ENCODE data around the gene TRIP10.

The TRIP10 gene

DNA sequence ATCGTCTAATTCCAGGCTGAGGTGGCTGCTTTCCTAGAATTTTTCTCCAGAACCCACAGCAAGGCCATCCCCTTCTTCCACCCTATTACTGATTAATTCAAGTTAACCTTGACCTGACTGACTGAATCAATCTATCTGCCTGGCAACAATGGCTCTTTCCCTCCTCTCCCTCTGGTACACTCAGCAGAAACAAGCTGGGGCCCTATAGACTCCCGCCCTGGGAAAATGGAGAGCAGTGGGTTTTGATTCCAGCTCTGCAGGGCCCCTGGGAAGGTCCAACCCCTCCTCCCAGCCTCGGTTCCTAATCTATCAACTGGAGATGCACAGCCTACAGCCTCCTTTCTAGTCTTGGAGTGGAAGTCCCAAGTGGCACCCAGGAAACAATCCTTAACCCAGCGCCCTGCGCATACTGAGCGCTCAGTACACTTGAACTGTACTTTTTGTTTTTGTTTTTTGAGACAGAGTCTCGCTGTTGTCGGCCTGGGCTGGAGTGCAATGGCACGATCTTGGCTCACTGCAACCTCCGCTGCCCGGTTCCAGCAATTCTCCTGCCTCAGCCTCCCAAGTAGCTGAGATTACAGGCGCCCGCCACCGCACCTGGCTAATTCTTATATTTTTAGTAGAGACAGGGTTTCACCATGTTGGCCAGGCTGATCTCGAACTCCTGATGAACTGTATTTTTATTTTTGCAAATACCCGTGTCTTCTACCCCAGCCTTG is 13.8 kb upstream of the TRIP10 start:
- no peak for DNase-seq (ENCODE audit: low spot score)

DNA sequence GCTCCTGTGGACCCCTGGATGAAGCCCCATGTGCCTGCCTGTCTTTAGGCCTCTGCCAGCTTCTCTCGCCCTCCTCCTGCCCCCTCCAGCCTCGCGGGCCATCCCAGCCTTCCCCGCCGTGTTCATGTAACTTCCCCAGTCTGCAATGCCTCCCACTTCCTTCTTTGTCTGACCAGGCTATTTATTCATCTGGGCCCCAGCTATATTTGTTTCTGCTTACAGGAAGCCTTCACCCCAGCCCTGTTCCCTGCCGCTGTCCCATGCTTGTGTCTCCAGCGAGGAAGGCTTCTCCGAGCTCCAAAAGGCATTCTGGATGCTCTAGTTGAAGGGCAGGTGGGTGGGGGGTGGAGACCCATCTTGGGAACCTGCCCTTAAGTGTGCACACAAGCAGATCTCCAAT is 11.1 kb upstream of the TRIP10 start:
- DNase-seq (ENCODE audit: low spot score), result no peak

DNA sequence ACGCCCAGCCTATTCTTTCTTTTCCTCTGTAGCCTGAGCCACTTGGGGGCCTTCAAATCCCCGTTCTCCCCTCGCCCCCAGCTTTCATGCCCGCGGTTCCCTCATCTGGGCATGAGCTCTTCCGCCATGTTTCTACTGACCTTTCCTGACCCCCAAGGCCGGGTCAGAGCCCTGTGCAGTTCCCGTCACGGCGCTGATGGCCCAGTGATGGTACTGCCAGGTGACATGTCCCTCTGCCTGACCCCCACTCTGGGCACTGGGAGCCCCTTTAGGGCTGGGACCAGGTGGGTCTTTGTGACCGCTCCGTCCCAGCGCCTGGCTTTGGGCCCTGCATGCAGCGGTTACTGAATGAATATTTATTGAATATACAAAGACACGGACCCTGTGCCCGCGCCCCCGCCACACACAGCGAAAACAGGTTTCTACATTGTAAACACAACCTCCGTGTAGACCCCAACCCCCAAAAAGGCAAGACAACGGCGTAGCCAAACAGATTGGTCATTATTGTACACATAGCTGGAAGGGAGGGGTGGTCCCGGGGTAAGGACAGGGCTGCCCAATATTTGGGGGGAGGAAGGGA is 9.8 kb upstream of the TRIP10 start:
- no peak for DNase-seq (ENCODE audit: low spot score)

DNA sequence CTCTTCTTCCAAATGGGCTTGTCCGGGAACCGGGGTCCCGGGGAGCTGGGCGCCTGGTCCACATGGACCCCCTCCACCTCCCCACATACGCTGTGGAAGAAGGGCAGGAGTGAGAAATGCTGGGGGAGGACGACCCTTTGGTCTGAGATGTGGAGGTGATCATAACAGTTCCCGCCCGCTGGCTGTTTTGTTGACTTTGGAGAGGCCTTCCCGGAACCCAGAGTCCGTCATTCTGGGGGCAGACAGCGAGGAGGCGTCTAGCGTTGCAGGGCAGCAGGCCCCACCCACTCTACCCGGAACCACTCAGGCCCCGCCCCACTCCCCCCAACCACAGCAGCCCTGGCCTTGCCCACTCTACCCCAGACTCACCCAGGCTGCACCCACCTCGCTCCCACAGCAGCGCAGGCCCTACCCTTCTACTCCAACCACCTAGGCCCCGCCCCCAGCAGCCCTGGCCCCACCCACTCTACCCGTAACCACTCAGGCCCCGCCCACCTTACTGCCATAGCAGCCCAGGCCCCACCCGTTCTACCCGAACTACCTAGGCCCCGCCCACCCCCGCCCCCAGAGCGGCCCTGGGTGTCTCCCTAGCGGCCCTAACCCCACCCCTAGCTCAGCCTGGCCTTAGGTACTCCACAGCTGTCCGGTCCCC is 9.2 kb upstream of the TRIP10 start:
- DNase-seq (ENCODE audit: low spot score), result no peak

DNA sequence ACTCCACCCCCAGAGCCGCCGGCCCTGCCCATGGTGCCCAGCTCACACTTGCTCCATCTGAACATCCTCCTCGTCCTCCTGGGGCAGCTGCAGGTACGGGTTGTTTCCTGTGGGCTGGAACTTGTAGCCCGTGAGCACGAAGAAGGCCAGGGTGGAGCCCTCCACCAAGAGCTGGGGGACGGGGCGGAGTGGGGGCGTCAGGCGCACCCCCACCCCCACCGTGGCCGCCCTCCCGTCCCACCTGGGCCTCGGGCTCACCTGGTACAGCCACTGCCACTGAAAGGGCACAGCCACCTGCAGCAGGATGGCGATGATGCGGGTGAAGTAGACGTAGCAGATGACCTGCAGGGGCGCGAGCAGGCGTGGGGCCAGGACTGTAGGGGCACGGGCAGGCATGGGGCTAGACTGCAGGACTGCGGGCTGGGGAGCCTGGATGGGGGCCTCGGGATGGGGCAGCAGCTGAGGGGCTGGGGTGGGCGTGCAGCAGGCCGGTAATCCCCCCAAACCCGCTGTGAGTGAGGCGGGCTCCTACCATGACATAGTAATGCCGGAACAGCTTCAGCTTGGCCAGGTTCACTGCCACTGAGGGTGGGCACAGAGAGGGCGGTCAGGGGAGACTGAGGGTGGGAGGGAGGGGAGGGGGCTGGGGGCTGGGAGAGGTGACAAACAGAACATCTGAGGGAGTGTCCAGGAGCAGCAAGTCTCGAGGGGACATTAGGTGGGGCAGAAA is 8.4 kb upstream of the TRIP10 start:
- no peak for DNase-seq (ENCODE audit: low spot score)

DNA sequence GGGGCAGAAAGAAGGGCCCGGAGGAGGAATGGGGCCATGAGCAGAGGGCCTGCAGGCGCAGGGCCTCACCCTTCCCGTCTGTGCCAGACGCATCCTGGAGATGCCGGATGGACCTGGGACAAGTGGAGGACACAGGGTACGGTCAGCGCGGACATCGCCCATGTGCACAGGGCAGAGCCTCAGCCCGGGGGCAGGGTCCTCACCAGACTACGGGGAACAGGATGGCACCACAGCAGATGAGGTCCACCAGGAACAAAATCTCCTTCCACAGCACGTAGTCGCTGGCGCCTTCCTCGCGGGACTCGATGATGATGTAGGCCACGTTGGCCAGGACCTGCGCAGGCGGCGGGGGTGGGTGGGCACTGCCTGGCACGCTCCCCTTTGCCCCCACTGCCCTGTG is 7.7 kb upstream of the TRIP10 start:
- DNase-seq (ENCODE audit: low spot score), result no peak

DNA sequence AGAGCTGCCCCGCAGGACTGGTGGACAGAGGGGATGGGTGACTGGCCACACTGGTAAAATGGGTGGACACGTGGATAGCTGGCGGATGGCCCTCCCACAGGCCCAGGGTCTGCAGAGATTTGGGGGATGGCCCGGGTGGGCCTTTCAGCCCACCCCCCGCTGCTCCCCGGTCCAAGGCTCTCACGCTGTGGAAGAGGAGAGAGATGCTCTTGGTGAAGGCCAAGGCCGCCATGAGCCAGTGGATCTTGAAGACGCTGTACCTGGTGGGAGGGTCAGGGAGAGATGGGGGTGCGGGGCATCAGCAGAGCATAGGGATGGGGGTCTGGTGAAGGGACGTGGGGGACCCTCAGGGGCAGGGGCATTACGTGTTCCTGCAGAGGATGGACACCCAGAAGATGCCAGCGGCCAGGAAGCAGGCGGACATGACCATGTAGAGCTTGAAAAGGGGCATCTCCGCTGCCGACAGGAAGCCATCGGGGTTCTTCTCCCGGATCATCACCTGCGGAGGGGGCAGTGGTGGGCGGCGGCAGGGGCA is 6.6 kb upstream of the TRIP10 start:
- DNase-seq (ENCODE audit: low spot score), result no peak

DNA sequence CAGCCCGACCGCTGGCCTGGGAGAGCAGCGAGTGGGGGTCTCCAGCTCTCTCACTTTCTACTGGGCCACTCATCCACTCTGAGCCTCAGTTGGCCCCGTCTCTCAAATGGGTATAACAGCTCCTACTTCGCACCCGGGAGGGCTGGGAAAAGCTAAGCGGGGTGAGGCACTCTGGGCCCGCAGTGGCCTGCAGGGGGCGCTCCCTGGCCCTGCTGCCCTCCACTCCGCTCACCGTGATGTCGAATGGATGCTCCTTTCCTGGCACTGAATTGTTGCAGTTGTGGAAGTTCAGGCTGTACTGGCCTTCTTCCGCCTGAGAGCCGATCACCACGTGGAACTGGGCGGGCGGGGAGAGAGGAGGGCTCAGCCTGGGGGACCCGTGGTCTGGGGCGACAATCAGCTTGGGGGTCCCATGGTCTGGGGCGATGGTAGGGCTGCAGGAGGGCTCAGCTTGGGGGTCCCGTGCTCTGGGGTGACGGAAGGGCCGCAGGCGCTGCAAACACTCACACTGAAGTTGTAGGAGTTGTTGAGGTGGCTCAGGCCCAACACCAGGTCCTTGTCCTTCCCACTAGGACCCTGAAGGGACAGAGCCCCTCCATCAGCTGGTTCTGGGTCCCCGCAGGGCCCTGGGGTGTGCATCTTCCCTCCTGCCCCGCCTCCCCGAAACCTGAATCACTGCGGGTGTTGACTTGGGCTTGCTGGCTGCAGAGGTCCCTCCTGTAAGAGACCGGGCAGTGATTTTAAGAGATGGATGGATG is 6.0 kb upstream of the TRIP10 start:
- no peak for DNase-seq (ENCODE audit: low spot score)

DNA sequence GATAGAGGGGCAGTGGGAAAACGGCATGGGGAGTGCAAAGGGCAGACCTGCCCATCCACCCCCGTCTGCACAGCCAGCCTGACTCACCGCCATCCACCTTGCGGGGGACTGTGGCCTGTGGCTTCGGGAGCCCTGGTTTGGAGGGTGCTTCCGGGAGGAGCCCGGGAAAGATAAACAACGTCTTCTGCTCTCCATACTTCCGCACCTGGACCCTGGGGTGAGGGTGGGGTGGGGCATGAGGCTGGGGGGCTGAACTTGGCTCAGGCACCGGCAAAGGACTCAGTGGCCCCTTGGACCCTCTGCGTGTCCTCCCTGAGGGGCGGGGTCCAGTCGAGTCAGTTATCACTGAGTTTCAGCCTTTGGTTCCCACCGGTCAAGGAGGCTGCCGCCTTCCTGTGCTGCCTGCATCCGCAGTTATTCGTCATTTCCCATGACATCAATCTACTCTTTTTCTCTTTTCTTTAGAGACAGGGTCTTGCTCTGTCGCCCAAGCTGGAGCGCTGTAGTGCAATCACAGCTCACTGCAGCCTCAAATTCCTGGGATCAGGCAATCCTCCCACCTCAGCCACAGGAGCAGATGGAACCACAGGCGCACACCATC is 5.3 kb upstream of the TRIP10 start:
- DNase-seq (ENCODE audit: low spot score), result no peak

DNA sequence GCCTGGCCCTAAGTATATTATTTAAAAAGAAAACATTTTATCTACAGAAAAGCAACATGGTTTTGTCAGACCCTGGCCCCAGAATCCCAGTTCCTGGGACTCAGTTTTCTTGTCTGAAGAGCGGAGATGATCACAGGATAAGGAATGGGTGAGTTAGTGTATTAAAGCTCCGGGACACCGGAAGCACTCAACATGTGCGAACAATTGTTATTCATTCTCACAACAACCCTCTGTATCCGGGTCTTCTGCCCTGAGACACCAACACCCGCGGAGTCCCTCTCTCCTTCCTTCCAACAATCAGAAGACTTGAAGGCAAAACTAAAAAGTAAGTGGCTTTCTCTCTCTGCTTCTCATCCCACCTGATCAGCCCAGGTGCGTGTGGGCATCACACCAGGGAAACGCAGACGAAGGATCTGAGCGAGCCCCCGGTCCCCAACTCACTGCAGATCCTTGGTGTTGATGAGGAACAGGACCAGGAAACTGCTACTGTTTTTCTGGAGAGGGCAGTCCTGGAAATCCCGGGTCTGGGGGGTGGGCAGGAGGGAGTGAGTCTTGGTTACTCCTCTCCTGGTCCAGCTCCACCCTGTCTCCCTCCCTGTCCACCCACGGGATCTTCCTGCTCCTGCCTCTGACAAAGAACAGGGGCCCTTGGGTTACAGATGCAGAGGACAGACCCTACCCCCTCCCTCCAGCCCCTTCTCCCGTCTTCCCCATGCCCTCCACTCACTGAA is 4.1 kb upstream of the TRIP10 start:
- no peak for DNase-seq (ENCODE audit: low spot score)

DNA sequence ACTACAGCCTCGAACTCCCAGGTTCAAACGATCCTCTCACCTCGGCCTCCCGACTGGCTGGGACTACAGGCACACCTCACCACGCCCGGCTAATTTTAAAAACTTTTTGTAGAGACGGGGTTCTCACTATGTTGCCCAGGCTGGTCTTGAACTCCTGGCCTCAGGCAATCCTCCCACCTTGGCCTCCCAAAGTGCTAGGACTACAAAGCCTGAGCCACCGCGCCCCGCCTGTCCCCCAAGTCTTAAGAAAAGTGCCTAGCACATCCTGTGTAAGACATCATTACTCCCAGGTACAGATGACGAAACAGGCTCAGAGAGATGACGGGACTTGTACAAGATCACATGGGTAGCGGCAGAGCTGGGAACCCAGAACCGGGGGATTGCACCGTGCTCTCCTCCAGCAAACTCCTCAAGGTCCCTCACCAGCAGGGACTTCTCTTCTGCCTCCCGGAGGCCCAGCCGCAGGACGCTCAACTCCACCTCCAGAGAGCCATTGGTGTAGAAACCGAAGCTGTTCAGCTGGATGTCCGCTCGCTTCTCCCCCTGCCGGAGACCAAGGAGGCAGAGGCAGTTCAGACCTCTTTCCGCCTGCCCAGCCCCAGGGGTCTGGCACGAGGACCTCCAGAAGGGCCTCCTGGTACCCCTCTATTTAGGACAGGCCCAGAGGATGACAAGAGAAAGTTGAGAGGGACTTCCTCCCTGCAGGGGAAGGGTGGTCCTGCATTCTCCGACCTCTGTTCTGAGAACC is 3.1 kb upstream of the TRIP10 start:
- DNase-seq (ENCODE audit: low spot score), result peak; percentile 88

DNA sequence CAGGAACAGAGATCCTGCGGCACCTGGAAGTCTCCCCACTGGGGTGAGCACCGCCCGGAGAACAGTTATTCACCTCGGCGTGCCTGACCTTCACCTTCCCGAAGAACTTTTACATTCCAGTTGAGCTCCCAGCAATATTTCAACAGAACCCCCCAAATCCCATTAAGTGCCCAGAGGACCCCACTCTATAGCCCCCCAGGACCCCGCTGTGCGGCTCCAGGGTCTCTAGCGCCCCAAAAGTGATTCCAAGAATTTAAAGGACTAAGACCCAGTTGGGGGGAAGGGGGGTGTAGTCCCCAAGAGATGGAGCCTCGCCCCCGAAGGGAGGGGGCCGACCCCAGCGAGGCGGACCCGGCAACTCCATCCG is 2.6 kb upstream of the TRIP10 start:
- DNase-seq (ENCODE audit: low spot score), result no peak

DNA sequence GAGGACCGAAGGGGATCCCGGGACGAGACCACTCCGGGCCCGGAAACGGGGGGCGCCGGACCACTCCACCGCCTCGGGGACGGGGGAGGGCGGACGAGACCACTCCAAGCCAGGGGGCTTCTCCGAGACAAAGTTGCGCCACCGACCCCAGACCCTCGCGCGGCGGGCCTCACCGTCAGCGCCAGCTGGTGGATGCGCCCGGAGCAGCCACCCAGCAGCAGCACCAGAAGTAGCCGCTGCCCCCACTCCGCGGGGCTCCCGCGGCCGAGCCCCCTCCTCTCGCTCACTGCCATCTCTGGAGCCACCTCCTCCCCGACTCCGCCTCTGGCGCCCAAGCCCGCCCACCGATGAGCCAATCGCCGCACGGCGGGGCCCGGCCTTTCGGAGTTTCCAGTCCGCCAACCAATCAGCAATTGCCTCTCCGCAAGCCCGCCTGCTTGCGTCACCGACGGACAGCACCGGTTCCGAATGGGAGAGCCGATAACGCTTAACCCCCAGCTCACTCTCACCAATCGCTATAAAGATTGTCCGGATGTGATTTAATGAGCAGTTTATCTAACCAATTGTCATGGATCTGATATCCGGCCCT is 2.1 kb upstream of the TRIP10 start, which contains the start of gene GPR108:
Gene GPR108 (minus strand): TSS at position 297 of the 589 bp plus-strand sequence. CDS start 4 bp downstream, at position 293.
- peak; percentile 100 for DNase-seq (ENCODE audit: low spot score)

DNA sequence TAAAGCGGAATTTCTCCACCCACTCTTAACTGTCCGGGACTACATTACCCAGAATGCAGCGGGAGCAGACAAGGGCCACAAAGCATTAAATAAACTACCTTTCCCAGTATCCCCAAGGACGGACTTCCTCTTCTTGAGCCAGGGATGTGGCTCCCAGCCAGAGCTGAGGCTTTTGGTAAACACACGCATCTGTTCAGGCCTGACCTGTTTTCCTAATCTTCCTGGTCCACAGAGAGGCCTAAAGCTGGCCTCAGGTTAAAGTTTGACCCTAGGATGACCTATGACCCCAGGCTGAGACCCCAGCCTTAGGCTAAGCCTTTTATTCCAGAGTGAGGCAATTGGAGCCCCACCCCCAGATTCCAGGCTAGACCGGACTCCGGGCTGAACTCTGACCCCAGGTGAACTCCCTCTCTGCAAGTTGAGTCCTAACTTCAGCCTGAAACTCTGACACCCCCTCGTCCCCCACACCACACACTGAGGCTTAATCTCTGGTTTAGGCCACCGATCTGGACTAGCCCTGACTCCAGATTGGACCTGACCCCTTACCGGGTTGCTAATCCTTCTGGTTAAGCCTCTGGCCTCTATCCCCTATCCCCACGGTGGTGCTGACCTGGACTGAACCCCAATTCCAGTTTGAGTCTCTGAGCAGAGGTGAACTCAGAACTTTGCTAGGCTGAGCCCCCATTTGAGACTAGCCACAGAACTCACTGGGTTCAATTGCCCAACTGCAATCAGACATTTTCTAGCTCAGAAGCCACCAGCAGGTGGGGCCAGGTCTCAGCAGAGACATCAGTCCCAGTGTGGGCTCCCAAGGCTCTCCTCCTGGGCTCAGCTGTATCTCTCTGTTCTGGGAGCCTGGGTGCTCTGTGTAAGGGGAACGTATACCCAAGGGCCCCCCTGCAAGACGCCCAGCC is 1.4 kb upstream of the TRIP10 start:
- peak; percentile 74 for DNase-seq (ENCODE audit: low spot score)

DNA sequence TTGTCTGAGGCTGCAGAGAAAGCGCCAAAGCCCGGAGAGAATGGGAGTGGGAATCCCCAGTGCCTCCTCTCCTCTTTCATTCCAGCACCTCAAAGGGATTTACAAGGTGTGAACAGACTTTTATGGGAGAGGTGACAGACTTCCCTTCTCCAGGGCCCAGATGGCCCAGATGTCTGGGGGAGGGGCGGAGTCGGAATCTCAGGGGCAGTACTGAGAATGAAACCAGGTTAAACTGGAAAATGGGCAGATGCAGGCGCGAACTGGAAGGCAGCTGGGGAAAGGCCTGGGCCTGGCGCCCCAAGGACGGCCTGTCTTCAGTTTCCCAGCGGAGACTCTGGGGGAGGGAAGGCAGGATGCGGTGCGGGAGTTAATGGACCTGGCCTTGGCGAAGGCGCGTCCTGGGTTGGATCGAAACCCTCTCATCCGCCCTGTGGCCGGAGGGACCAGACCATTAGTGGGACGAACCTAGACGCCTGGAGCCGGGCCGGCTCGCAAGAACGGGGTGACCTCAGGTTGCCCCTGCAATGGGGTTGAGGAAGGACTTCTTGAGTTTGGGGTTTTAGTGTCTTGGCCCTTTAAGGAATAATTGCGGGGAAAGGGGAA is 592 bp upstream of the TRIP10 start:
- DNase-seq (ENCODE audit: low spot score), result no peak

DNA sequence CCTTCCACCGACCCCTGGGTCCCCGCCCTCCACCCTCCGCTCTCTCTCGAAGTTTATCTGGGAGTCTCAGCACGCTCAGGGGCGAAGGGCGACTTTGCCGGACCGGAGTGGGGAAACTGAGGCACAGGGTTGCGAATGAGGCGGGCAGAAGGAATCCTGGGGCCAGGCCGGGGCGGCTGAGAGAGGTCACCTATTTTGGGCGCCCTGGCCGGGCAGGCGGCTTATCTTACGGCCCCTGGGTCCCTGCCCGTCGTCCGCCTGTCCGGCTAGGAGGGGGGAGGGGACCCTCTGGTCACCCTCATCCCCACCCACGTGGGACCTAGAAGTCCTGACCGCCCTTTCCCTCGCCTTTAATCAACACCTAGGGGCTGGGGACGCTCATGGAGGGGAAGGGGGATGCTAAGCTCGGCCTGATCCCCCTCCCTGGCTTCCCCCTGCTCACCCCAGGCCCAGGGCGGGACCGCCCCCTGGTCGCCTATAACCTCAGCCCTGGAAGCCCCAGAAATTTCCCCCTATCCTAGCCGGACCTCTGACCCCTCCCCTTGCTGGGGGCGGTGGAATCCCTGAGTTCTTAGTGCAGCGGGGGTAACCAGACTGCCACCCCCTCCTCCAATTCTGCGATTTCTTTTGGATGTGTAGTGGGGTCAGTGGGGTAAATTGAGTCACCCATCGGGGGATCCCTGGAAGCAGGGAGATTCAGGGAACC is 556 bp downstream of the TRIP10 start:
- no peak for DNase-seq (ENCODE audit: low spot score)

DNA sequence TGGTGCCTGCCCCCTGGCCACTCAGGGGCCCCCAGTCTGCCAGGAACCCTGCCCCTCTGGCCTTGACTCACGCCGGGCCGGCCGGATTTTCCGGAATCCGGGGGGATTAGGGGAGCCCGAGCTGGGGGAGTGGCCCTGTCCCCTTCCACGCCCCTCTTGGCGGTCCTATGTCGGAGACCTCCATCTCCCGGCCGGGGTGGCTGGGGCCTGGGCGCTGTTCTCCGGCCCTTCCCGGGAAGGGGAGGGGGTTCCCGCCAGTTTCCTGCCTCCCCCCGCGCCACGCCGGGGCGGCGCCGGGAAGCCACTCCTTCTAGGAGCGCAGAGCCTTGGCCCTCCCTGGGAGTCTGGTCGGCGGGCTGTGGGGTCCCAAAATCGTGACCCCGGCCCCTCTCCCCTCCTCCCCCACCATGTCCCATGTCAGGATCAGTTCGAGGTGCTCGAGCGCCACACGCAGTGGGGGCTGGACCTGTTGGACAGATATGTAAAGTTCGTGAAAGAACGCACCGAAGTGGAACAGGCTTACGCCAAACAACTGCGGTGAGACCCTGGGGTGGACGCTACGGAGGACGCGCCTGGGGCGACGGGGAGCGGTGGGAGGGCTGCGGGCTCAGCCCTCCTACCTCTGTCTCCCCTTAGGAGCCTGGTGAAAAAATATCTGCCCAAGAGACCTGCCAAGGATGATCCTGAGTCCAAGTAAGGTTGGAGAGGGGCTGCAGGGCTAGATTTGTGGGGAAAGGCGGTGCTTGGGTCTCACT is 1.3 kb downstream of the TRIP10 start:
- no peak for DNase-seq (ENCODE audit: low spot score)
